ENCODE data around the gene GABARAP.

The GABARAP gene

DNA sequence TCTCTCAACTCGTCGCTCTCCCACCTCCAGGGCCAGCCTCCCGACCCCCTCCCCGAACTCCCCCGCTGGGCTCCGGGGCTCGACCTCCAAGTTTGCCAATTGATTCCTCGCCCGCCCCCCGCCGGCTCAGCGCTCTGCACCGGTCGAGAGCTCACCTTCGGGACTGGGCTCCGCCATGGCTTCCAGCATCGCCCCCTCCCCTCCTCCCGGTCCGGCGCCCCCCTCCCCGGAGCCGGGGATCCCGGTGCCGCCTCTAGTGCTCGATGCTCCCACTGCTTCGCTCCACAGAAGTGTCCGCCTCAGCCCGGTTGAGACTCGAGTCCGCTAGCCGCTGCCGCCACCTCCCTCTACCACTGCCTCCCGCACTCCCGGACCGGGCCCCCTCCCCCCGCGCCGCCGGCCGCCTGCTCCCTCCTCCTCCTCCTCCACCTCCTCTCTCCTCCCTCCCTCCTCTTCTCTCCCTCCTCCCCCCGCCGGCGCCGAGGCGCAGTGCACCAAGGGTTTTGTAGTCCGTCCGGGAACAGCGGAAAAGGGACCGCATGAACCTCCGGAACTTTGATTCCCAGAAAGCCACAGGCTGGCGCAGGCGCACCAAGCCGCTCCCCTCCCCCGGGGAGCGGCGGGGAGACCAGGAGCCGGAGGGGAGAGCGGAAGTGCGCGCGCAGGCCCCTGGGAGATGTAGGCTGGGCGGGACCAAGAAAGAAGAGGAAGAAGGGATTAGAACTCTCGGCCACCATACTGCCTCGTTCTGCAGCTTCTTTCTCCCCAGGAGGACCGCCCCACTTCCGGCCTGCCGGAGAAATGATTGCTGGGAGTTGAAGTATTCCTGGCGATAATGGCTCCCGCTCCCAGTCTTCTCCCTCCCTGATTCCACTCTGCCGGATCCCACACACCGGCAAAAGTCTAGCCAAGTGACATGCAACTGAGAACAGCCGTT is 2.9 kb downstream of the GABARAP start, which contains the start of gene PHF23:
Gene PHF23, minus strand, starts transcription at position 367 of the 937 bp plus-strand sequence. Its CDS starts 178 bp downstream, at position 189.
- peak; percentile 91 to 100 (median 97) for DNase-seq

DNA sequence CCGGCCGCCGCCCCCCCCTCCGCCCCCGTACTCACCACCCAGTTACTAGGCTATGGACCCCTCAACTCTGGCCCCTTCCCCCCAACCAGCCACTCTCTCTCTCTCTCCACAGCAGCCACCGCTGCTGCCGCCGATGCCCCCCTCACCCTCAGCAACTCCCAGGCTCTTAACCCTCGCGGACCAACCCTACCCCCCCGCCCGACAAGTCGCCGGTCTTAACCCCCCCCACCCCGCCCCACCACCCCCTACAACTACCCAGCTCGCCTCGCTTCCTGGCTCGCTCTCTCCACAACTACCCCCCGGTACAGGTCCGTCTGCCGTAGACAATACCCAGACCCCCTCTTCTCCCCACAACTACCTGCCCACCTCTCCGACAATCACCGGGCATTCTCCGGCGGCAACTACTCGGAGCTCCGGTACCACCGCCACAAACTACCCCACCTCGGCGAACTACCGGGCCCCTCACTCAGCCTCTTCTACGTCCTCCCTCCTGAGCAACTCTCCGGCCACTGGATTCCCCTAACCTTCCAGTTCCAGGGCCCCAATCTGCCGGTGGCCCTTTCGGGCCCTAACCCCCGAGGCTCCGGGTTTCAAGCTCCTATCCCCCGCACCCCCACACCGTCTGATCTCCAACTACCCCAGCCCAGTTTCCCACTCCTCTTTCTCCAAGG is 3.7 kb downstream of the GABARAP start:
- peak in 2 of 5 experiments; percentile 39 to 71 for DNase-seq

DNA sequence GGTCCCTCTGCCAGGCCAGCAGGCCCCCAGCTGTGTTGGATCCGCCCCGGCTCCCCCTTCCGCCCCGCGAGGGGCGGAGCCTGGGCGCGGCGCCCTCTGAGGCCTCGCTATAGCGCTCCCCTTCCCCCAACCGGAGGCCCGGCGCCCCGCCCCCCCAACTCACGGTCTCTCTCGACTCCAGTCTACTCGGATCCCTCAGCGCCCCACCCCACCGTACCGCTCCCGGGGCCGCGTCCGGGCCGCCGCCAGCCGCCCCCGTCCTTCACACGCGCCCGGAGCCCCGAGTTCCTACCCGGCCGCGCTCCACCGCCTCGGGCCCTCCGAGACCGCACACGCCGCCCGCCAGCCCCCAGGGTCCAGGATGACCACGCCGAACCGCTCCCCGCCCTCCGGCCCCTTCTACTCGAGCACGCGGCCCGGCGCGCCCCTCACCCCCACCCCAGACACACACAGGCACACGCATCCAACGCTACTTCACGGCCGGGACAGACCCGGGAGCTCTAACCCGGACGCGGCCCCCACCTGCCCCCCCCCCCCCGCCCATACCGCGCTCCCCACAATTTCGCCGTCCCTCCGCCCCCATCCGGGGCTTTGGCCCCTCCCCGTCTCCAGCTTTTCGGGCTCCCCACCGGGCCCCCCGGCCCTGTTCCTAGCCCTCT is 4.4 kb downstream of the GABARAP start:
- DNase-seq, result peak; percentile 58 to 88 (median 75)

- DNase-seq, result no peak
Measured at GRCh38 chr17:7237266-7237760, 4.9 kb downstream of the GABARAP start.

GRCh38 chr17:7236808-7237207 is 5.4 kb downstream of the GABARAP start:
- DNase-seq, result no peak

GRCh38 chr17:7235693-7236665 is 6.3 kb downstream of the GABARAP start:
- no peak for DNase-seq

DNA sequence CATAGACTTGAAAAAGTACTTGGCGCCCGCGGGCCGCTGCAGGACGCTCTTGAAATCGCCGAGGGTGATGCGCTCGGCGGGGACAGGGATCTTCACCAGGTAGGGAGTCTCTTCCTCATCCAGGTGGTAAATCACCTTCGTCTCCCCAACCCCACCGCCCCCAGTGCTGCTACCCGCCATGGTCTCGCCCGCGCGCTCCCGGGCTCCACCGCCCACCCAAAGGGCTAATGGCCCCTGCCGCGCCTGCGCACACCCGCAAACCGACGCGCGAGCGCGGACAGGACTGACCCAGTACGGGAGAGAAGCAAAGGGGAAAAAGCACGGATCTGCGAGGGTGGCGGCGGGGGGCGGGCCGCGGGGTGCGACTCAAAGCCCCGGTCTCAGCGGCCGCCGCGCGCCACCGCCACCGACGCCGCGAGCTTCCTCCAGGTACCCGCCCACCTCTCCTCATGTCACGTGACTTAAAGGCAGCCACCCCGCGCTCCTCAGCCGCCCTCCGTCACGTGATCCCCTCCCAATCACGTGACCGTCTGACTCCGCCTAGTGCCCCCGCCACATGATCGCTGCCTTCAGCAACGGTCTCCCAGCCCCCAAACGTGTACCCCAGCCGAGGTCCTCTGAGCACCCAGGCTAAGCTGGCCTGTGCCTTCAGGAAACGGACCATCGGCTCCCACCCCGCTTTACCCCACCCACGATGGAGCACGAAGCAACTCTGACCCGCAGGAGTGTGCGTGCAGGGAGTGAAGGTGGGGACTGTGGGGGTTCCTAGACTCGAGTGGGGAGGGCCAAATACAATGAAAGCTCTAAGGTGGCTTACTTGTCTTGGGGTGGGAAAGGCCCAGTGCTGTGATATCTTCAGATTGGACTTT is 7.9 kb downstream of the GABARAP start, which contains the start of gene DVL2:
Gene DVL2, minus strand, starts transcription at position 435 of the 869 bp plus-strand sequence. Its CDS starts 255 bp downstream, at position 180.
- peak; percentile 86 to 96 (median 90) for DNase-seq

GRCh38 chr17:7233701-7234082 is 8.6 kb downstream of the GABARAP start:
- DNase-seq, result no peak

DNA sequence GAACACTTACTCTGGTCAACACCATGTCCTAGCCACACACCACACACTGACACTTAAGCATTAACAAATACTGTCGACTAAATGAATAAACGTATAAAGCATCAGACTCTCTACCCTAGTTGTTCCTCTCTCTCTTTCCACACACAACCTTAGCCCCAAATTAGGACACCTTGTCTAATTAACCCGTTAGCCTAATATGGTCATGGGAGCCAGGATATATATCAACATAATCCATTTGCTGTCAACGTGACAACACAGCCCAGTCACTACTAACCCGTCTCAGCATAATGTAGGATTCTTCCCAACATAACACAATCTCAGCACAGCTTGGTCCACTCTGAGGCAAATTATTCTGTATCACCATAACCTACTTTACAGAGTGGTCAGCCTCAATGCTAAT is 10.1 kb downstream of the GABARAP start:
- no peak for DNase-seq

DNA sequence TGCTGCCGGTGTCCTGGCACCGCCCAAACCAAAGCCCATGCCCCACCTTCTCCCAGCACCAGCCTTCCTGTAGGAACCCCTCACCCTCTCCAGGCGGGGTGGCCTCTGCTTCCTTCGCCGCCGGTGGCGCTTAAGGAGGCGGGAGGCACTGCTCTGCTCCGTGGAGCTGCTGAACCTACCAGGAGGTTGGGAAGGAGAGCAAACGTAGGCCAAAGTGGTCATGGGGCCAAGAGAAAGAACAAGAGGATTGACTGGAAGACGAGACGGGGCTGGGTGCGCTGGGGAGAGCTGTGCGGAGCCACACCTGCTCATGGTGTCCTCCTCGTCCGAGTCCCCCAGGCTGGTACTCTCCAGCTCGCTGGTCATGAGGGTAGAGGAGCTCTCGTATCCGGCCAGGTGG is 12.7 kb downstream of the GABARAP start:
- no peak for DNase-seq

GRCh38 chr17:7228920-7229319 is 13.3 kb downstream of the GABARAP start:
- no peak for DNase-seq

DNA sequence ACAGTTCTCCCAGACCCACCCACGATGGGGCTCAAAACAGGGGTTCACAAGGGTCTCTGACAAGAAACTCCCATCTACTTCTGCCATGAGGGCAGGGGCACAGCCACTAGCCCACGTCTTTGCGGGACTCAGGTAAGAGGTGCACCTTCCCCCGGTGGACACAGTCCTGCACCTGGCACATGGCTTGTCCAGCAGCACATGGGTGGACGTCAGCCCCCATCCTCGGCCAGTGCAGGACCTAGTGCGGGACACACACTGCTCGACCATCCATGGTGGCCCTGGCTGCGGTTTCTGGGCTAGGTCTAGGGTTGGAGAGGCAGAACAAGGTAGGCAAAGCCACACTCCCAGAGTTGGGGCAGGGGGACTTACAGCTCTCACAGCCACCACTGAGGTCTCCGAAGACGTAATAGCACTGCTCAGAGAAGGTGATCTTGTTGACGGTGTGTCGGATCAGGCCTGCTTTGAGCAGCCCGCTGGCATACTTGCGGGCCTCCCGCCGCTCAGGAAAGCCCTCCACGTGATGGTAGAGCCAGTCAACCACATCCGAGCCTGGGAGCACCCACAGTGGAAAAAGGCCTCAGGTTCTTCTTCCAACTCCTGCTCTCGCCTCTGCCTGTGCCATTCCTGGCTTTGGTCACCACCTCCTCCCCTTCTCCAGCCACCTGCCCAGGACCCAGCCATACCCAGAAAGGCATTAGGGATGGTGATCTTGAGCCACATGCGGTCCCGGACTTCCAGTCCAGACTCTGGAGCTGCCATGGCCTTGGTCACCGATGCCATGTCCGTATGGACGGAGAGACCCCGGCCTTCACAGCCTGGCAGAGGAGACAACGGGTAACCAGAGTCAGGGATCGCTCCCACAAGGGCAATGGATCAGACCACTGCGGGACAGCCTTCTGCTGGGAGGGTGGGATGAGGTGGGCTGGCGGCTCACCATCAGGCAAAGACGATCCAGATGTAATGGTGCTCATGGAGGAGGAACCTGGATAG is 15.2 kb downstream of the GABARAP start:
- no peak for DNase-seq

DNA sequence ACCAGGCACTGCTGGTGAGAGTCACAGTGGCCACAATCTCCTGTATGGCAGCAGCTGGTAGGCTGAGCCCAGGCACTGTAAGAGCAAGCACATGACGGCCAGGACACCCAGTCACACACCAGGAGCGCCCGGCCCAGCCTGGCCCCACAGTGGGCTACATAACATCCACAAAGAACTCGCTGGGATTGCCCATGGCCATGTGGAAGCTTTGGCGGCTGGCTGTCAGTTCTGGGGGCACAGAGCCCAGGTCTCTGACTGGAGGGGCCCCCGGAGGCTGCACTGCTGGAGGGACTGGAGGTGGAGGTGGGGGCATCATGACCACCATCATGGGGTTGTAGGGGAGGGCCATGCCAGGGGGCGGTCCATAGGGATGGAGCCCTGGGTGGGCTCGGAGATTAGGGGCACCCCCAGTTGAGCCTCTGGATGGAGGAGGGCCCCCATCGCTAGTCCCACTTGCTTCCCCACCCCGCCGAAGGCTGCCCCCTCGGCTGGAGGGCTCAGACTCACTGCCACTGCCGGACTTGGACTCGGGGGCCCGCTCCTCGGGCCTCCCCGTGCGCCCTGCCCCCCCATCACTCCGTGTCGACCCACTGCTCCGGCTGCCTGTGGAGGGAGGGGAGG is 16.4 kb downstream of the GABARAP start:
- DNase-seq, result no peak

- DNase-seq, result no peak
Measured at GRCh38 chr17:7224661-7225111, 17.6 kb downstream of the GABARAP start.

DNA sequence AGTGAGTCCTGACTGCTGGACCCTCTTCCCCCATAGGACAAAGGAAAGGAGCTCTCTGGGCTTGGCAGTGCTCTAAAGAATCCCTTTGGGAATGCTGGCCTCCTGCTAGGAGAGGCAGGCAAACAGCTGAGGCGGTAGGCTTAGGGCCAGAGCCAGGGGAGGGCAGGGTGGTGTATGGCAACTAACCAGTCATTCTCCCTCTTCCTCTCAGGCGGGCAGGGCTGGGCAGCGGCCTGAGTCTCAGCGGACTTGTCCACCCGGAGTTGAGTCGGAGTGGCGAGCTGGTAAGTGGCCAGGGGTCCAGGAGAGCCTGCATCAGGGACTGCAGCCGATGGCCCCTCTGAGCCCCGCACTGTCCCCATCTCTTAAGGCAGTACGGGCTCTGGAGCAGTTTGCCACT is 18.1 kb downstream of the GABARAP start:
- no peak for DNase-seq

DNA sequence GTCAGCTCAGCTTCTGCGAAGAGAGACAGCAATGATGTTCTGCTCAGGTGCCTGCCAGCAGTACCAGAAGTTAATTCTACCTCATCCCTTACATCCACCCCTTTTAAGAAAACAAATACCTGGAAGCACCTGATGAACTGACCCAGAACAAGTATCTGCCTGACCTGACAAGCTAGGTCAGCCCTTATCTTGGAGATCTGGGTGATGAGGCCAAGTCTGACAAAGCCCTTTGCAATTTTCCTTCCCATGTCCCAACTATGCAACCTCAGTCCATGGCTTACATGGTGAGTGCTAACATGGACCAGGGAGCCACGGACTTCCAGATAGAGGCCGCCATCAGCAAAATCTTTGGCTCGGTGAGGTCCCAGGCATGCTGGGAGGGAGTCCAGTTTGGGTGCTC is 18.9 kb downstream of the GABARAP start:
- DNase-seq, result no peak

GRCh38 chr17:7222972-7223292 is 19.3 kb downstream of the GABARAP start:
- no peak for DNase-seq

DNA sequence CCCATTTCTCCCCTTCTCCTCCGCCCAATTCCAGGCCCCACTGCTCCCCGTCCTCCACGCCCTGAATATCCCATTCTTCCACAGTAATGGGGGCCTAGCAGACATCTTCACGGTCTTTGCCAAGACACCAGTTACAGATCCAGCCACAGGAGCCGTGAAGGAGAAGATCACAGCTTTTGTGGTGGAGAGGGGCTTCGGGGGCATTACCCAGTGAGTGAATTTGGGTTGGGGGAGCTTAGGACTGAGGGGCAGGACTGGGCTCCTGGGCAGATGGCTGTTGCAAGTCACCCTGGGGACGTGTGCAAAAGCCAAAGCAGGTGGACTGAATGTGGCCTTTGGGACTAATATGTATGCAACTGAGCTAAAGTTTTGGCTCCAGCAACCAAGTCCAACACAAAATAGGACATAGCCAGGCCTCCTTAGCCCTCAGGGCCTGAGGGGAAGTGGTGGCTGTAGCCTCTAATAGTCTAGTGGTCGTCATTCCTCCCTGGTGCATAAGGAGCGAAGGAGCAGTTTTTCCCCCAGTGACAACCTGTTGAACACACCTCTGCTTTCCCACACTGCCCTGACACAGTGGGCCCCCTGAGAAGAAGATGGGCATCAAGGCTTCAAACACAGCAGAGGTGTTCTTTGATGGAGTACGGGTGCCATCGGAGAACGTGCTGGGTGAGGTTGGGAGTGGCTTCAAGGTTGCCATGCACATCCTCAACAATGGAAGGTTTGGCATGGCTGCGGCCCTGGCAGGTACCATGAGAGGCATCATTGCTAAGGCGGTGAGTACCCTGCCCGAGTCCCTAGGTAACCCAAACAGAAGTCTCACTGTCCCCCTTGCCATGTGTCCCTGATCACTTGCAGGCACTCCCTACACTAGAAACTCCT is 19.9 kb downstream of the GABARAP start:
- no peak for DNase-seq
